HG03432 (cell line): Measurements from ENCODE around the gene HOATZ.

Experiments used
- ATAC-seq: cut with Tn5 transposase; IDR thresholded peaks from one replicate; pipeline ENCODE4 v1.9.1; 2021; ENCODE audit warnings: mild to moderate bottlenecking, moderate library complexity; ENCODE audit not compliant: unreplicated experiment

The HOATZ gene

GRCh38 chr11:111548525-111548924 is 33.9 kb downstream of the HOATZ start:
- ATAC-seq = no peak

GRCh38 chr11:111549196-111549868 is 34.8 kb downstream of the HOATZ start:
- no peak for ATAC-seq

DNA sequence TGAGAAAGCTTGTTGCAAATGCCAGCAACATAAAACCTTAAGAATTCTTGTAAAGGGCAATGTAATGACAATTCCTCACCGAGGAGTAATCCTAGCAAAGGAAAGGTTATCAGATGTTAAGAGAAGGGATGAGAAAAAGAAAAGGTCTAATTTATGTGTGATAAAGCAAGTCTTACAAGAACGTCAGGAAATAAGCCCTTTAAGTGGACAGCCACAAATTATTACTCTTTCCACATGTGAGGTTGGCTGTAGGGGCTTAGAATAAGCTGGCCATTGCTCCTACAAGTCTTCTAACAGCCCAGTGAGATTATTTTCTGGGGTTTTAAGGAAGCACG is 35.3 kb downstream of the HOATZ start:
- ATAC-seq = no peak

DNA sequence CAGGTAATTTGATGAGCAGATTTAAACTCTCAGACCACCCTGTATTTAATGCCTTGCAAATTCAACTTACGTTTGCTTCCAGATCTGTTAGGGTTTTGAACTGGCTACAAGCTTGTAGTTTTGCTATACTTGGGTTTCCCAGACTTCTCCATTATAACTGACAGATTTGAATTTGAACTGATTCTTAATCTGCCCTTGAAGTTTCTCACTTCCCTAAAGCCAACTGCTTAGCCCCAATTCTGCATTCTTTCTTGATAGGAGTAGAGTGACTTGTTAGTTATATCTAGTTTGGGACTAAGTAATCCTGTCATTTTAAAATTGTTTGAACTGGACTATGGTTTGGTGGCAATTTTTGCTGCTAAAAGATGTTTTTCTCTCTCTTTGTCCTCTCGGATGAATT is 35.7 kb downstream of the HOATZ start:
- no peak for ATAC-seq

GRCh38 chr11:111554532-111554931 is 40.0 kb downstream of the HOATZ start:
- no peak for ATAC-seq

DNA sequence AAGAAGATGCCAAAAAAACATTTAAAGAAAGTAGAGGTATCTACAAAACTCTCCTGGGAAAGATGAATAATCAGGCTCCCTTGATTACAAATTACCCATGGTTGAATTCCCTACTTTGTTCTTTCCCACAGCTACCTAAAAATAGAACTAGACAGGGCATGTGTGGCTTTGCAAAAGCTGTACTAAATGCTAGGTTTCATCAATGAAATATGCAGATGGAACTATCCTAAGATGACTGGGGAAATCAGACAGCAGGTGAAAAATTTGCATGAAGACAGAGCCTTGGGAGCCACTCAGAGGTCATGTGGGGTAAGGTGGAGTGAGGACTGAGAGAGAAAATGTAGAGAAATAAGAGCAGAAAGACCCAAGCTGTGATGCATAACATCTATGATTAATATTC is 40.7 kb downstream of the HOATZ start:
- ATAC-seq = no peak

DNA sequence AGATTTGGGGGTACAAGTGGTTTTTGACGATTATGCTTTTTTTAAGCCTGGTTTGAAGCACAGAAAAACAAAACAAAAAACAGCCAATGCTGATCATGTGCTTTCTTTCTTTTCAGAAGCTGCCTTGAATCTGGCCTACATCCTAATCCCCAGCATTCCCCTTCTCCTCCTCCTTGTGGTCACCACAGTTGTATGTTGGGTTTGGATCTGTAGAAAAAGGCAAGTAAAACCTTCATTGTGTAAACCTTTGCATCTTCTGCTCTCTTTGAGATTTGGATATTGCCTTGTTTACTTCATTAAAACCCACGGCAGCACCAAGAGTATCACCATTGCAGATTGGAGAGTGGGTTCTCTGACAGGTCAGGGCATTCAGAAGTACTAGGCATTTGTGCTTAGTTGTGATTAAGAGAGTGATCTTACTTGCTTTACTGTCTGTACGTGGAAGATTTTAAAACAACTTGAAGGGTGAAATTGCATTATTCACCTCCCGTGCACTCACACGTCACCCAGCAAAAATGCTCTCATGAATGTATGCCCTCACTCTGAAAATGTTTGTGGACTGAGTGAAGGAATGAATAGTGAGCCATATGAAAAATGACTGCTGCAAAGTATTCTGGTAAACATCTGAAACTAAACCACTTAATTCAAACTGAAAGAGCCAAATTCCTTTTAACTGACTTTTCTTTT is 43.0 kb downstream of the HOATZ start:
- no peak for ATAC-seq

DNA sequence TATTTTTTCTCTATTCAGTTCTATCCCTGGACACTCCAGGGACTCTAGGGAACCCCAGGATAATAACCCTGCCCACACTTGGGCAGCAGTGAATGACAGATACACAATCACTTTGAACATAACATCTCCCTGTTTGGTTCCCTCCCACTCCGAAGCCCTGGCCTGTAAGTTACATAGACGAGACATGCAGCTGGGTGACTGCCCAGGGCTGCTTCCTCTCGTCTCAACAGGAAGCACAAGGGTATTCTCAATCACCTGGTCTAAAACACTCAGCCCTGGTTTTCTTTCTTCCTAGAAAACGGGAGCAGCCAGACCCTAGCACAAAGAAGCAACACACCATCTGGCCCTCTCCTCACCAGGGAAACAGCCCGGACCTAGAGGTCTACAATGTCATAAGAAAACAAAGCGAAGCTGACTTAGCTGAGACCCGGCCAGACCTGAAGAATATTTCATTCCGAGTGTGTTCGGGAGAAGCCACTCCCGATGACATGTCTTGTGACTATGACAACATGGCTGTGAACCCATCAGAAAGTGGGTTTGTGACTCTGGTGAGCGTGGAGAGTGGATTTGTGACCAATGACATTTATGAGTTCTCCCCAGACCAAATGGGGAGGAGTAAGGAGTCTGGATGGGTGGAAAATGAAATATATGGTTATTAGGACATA is 45.4 kb downstream of the HOATZ start:
- ATAC-seq = no peak

DNA sequence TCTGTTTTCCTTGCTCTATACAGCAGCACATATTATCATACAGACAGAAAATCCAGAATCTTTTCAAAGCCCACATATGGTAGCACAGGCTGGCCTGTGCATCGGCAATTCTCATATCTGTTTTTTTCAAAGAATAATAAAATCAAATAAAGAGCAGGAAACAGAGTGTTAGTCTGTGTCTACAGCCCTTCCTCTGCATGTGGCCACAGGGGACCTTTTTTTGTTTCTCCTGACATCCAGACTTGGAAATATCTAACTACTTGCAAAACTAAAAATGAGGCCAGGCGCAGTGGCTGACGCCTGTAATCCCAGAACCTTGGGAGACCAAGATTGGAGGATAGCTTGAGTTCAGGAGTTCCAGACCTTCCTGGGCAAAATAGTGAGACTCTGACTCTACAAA is 46.2 kb downstream of the HOATZ start:
- ATAC-seq = no peak

GRCh38 chr11:111561306-111561705 is 46.7 kb downstream of the HOATZ start:
- ATAC-seq = no peak

GRCh38 chr11:111561791-111562325 is 47.3 kb downstream of the HOATZ start:
- no peak for ATAC-seq

DNA sequence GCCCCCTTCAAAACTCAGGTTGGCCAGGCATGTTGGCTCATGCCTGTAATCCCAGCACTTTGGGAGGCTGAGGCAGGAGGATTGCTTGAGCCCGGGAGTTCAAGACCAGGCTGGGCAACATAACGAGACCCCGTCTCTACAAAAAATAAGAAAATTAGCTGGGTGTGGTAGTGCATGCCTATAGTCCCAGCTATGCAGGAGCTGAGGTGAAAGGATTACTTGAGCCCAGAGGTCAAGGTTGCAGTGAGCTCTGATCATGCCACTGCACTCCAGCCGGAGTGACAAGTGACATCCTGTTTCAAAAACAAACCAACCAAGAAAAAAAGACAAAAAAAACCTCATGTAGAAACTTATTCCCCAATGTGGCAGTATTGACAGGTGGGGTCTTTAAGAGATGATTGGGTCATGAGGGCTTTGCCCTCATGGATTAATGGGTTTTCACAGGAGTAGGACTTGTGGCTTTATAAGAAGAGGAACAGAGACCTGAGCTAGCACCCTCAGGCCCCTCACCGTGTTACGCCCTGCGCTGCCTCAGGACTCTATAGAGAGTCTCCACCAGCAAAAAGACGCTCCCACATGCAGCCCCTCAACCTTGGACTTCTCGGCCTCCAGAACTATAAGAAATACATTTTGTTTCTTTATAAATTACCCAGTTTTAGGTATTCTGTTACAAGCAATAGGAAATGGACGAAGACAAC is 48.3 kb downstream of the HOATZ start:
- no peak for ATAC-seq

DNA sequence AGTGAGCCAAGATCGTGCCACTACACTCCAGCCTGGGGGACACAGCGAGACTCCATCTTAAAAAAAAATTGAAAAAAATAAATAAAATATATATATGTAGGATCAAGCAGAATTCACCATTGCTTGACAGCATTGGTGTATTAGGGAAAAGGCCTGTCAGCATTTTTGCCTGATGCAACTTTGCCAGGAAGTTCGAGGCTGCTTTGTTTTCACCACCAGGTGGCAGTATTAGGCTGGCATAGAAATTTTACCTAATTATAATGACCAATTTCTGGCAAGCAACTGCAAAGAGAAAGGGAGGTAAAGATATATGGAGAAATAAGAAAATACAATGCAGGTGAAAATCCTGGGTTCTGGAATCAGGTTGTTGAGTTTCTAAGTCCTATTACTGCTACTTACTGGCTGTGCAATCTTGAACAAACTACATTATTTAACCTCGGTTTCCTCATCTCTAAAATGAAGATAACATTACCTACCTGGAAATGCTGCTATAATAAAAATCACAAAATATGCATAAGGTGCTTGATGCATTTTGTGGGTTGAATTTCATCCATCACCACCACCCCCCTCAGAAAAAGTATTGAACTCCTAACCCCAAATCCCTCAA is 50.6 kb downstream of the HOATZ start:
- no peak for ATAC-seq

GRCh38 chr11:111566324-111566723 is 51.7 kb downstream of the HOATZ start:
- ATAC-seq = no peak

- no peak for ATAC-seq
These were observed 54.9 kb downstream of the HOATZ start for GRCh38 chr11:111569476-111569875.

DNA sequence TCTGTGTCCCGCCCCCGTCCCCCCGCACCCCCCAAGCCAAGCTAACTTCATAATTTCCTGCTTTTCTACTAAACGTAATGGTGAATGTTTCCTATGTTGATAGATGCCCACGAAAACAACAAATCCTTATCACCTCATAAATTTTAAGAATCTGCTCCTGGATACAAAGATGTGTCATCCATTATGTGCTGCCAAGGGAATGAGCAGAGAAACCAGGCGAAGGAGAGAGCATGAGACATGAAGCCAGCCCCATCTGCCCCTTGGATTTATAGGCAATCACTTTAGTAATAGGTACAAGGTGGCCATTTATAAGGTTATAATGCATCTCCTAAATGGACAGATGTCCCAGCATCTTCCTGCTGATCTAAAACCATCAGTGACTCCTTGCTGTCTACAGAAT is 56.2 kb downstream of the HOATZ start:
- ATAC-seq = no peak

DNA sequence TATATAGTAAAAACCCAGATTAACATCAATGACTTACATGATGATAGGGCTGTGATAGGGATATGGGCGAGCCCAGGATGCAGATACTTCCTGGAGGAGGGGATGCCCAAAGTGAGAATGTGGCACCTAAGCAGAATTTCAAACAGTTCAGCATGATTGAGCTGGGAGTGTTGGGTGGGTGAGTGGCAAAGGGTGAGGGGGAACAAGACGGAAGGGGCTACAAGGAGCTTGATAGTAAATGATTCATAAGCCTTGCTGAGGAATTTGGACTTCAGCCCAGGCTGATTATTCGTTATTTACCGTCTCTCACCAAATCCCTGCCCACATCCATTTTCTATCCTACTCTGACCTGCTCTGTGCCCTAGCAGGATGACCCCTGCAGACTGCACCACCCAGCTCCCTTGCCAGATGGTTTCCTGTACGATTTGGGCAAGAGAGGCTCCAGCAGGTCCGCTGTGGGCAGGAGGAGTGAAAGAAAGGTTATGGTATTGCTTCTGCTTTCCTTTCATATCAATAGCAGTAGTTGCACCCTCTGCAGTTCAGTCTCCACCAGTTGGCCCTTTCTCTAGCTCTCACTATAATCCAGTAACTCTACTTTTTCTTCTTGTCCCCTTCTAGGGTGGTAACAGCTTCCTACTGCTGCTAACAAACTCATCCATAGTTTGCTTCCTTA is 57.4 kb downstream of the HOATZ start:
- ATAC-seq = no peak

DNA sequence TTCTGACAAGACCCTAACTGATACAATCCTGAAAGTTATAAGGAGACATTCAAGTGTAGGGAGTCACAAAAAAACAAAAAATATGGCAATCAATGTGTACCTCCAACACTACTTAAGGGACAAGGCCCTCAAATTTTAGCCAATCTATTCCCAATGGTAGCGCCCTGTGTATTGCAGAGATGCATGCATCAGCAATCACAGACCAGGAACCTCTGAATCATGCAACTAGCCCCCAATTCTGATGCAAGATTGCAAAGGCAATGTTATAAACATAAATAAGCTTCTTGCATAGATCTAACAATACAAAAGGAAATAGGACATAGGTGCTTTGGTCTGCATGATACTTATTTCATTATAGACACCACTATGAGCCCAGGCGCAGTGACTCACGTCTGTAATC is 58.0 kb downstream of the HOATZ start:
- no peak for ATAC-seq

- no peak for ATAC-seq
These were observed 59.3 kb downstream of the HOATZ start for GRCh38 chr11:111573821-111574249.
